D721Med (cell line): ENCODE data around the gene CNTNAP5.

Source experiments
- DNase-seq: peaks from one replicate; pipeline ENCODE4 v3.0.0; 2011; ENCODE audit warnings: low spot score; ENCODE audit not compliant: insufficient read length
- FAIRE-seq: peaks from 2 replicates; lab custom pipeline; 2011; peaks lifted over from hg19 to GRCh38; lab: Jason Lieb, UNC
- TF ChIP-seq, protein P1 (sequence below): IDR thresholded peaks from 2 replicates; pipeline ENCODE4 v1.5.1; 2012; ENCODE audit warnings: mild to moderate bottlenecking, control low read depth; ENCODE audit not compliant: insufficient read depth; ENCODE audit errors: missing control alignments

CNTNAP5 gene

DNA sequence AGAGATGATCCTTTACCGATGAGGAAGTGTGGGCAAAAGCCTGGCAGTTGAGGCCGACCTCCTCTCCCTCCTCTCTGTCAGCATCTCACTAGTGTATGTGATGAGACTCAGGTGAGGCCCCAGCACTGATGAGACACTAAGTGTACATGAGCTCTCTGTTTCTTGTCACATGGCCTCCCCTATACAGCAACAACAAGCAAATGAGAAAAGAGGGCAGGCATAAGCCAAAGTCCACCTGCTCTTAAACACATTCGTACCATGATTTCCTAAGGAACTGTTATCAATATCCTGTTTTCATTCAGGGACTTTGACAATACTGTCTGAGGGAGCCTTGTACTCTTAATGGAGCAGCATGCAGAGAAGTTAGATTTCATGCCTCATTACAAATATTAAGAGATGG lies 113.0 kb downstream of the CNTNAP5 start:
- no peak for FAIRE-seq
- TF ChIP-seq, protein P1, sequence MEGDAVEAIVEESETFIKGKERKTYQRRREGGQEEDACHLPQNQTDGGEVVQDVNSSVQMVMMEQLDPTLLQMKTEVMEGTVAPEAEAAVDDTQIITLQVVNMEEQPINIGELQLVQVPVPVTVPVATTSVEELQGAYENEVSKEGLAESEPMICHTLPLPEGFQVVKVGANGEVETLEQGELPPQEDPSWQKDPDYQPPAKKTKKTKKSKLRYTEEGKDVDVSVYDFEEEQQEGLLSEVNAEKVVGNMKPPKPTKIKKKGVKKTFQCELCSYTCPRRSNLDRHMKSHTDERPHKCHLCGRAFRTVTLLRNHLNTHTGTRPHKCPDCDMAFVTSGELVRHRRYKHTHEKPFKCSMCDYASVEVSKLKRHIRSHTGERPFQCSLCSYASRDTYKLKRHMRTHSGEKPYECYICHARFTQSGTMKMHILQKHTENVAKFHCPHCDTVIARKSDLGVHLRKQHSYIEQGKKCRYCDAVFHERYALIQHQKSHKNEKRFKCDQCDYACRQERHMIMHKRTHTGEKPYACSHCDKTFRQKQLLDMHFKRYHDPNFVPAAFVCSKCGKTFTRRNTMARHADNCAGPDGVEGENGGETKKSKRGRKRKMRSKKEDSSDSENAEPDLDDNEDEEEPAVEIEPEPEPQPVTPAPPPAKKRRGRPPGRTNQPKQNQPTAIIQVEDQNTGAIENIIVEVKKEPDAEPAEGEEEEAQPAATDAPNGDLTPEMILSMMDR = no peak
- DNase-seq = no peak

GRCh38 chr2:124145982-124146381 lies 120.9 kb downstream of the CNTNAP5 start:
- DNase-seq (no peak), FAIRE-seq (no peak)
- TF ChIP-seq, protein P1 = no peak

GRCh38 chr2:124147552-124147951 lies 122.5 kb downstream of the CNTNAP5 start:
- DNase-seq (no peak), FAIRE-seq (no peak)
- TF ChIP-seq, protein P1 = no peak

DNA sequence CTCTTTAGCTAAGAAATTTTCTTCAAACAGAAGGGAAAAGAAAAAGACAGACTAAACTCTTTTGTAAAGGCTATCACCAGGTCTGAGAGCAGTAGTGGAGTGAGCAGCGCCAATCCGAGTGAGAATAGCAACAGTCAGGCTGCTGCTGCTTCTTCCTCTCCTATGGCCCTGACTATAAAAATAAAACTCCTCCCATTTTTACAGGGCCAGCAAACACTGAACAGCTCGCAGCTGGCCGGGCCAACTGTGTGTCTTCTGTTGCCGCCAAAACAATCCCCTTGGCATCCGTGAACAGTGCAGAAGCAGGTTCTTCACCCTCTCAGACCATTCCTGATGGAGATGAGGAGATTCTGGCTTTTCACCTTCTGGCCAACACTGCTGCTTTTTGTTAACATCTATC lies 124.5 kb downstream of the CNTNAP5 start:
- no peak for DNase-seq
- FAIRE-seq = no peak
- TF ChIP-seq, protein P1 = no peak

- TF ChIP-seq, protein P1 = no peak
- DNase-seq (peak; percentile 22), FAIRE-seq (peak; percentile 94)
Observed at GRCh38 chr2:124151691-124152090, 126.6 kb downstream of the CNTNAP5 start.

DNA sequence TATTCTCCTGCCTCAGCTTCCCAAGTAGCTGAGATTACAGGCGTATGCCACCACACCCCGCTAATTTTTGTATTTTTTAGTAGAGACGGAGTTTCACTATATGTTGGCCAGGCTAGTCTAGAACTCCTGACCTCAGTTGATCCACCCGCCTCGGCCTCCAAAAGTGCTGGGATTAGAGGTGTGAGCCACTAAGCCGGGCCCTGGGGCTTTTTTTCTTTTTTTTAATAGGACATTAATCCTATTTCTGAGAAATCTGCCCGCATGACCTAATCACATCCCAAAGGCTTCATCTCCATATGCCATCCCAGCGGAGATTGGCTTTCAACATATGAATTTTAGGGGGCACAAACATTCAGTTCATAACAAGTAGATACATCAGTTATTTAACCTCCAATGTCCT lies 128.6 kb downstream of the CNTNAP5 start:
- no peak for DNase-seq
- TF ChIP-seq, protein P1 = no peak
- peak; percentile 63 for FAIRE-seq

GRCh38 chr2:124159166-124159565 lies 134.1 kb downstream of the CNTNAP5 start:
- TF ChIP-seq, protein P1 = no peak
- DNase-seq (no peak), FAIRE-seq (no peak)
